Measurements from ENCODE around the gene FAM47E. TPM values are rescaled to one million over a fixed set of nuclear protein-coding genes. Genes with fewer than 3 reads are reported as not detected.

Gene FAM47E
- polyA plus RNA-seq, 1 donor from 2014 or later = not detected

DNA sequence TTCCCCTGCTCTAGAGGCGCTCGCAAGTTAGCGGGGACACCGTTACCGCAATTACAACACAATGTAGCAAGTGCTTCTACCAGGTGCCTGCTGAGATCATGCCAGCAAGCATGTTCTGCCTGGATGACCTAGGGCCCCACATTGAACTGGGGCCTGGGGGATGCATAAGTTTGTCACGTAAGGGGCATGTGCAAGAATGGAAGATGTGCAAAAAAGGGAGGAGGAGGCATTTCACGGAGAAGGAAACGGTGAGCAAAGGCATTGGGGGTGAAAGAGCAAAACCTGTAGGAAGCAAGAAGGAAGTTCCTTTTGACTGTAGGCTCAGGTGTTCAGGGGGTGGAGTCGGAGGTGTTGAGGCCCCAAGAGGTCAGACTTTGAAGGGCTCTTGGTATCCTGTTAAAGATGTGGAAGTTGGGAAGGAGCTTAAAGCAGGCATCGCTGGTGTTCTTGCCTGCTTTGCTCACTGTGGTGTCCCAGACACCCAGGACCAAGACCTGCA lies 37.3 kb upstream of the FAM47E start:
- H3K4me3 Mint-ChIP-seq = peak overlapping the region; percentile 85 to 98 (median 93)
- H3K36me3 Mint-ChIP-seq = no peaks in the 10 kb centered on the region
- H3K27me3 Mint-ChIP-seq = peaks cover 2% of the 10 kb centered on the region
- peaks cover 30 to 41% (median 34%) of the 10 kb centered on the region in 3 donors for H3K4me1 Mint-ChIP-seq
- peak overlapping the region; percentile 87 to 99 (median 98) for H3K27ac Mint-ChIP-seq
- no peaks in the 10 kb centered on the region for H3K9me3 Mint-ChIP-seq

DNA sequence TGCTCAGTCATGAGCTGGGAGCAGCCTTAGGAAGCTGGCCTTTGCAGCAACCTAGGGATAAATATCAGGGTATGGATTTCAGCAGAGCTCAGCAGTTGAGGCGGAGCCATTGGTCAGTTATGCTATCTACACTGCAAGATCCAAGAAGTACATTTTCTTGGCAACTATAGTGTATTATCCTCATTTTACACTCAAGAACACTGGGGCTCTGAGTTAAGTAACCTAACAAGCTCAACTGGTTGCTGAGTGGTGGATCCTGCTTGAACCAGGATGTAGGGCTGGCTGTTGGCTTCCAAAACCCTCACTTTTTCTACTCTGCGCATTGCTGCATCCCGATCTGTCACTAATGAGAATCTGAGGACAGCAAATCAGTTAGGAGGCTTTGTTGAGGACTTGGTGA lies 36.4 kb upstream of the FAM47E start:
- H3K4me1 Mint-ChIP-seq = peaks cover 30 to 36% (median 30%) of the 10 kb centered on the region in 3 donors
- H3K4me3 Mint-ChIP-seq = peak overlapping the region in 1 of 4 donors; percentile 85
- no peaks in the 10 kb centered on the region for H3K9me3 Mint-ChIP-seq
- H3K36me3 Mint-ChIP-seq = no peaks in the 10 kb centered on the region
- peaks cover 2% of the 10 kb centered on the region for H3K27me3 Mint-ChIP-seq
- no peak overlapping the region for H3K27ac Mint-ChIP-seq

- H3K4me1 Mint-ChIP-seq = peaks cover 21 to 25% (median 22%) of the 10 kb centered on the region in 3 donors
- H3K9me3 Mint-ChIP-seq = no peaks in the 10 kb centered on the region
- peaks cover 2% of the 10 kb centered on the region for H3K27me3 Mint-ChIP-seq
- peak overlapping the region; percentile 4 to 59 (median 52) for H3K27ac Mint-ChIP-seq
- H3K4me3 Mint-ChIP-seq = peak overlapping the region in 2 of 4 donors; percentile 32 to 59
- no peaks in the 10 kb centered on the region for H3K36me3 Mint-ChIP-seq
These were observed 35.0 kb upstream of the FAM47E start for GRCh38 chr4:76216524-76216923.

GRCh38 chr4:76216975-76217814 lies 34.3 kb upstream of the FAM47E start:
- no peaks in the 10 kb centered on the region for H3K36me3 Mint-ChIP-seq
- H3K27ac Mint-ChIP-seq = peak overlapping the region in 1 of 3 donors; percentile 4
- H3K4me3 Mint-ChIP-seq = peak overlapping the region in 2 of 4 donors; percentile 32 to 59
- no peaks in the 10 kb centered on the region for H3K9me3 Mint-ChIP-seq
- H3K27me3 Mint-ChIP-seq = peaks cover 2% of the 10 kb centered on the region
- H3K4me1 Mint-ChIP-seq = peaks cover 17 to 20% (median 17%) of the 10 kb centered on the region in 3 donors

DNA sequence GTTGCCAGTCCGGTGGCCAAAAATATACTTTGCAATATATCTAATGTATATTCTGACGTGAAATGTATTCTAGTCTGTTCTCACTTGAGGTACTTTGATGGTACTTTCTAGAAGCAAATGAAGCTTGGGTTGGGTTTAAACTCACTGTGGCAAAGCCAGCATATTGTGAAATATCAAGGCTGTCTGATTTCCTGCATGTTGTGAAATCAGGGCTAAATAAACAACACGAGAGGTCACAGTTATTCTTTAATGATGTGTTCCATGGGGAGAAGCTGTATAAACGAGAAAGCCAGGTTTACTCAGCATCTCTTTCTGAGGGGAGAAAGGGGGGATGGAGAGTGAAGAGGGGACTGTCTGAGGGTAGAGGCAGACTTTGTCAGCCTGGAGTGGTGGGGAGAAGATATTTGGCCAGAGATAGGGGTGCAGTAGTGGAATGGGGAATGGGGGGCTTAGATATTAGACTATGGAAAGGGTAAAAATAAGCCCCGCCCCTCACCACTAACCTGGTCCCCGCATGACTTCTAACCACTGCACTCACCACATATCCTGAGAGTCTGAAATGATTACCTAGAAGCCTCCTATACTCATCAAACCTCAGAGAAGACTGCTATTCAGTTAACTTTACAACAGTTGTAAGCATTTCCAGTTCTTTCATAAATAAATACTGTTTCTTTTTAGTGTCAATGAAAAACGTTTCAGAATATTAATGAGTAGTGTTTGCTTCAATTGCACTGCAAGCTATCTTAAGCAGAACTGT lies 32.0 kb upstream of the FAM47E start:
- H3K4me3 Mint-ChIP-seq = no peak overlapping the region
- no peaks in the 10 kb centered on the region for H3K36me3 Mint-ChIP-seq
- no peak overlapping the region for H3K27ac Mint-ChIP-seq
- peaks cover 4 to 7% (median 5%) of the 10 kb centered on the region in 3 donors for H3K4me1 Mint-ChIP-seq
- no peaks in the 10 kb centered on the region for H3K27me3 Mint-ChIP-seq
- H3K9me3 Mint-ChIP-seq = no peaks in the 10 kb centered on the region

GRCh38 chr4:76224171-76224570 lies 27.4 kb upstream of the FAM47E start:
- Mint-ChIP-seq H3K27ac (no peak overlapping the region), H3K9me3 (peaks cover 6 to 15% (median 6%) of the 10 kb centered on the region in 3 donors), H3K4me1 (no peaks in the 10 kb centered on the region), H3K27me3 (peaks cover 8% of the 10 kb centered on the region), H3K4me3 (no peak overlapping the region), H3K36me3 (peaks cover 6% of the 10 kb centered on the region)

- no peaks in the 10 kb centered on the region for H3K4me1 Mint-ChIP-seq
- H3K27me3 Mint-ChIP-seq = peaks cover 10% of the 10 kb centered on the region
- H3K27ac Mint-ChIP-seq = no peak overlapping the region
- peaks cover 8 to 20% (median 9%) of the 10 kb centered on the region in 3 donors for H3K9me3 Mint-ChIP-seq
- H3K4me3 Mint-ChIP-seq = no peak overlapping the region
- peaks cover 7% of the 10 kb centered on the region for H3K36me3 Mint-ChIP-seq
These were observed 25.1 kb upstream of the FAM47E start for GRCh38 chr4:76226418-76226817.

- peaks cover 8 to 19% (median 9%) of the 10 kb centered on the region in 3 donors for H3K9me3 Mint-ChIP-seq
- peaks cover 0 to 2% (median 0%) of the 10 kb centered on the region in 3 donors for H3K4me1 Mint-ChIP-seq
- H3K27me3 Mint-ChIP-seq = peaks cover 10% of the 10 kb centered on the region
- H3K27ac Mint-ChIP-seq = no peak overlapping the region
- peaks cover 6% of the 10 kb centered on the region for H3K36me3 Mint-ChIP-seq
- H3K4me3 Mint-ChIP-seq = no peak overlapping the region
These were observed 18.8 kb upstream of the FAM47E start for GRCh38 chr4:76232681-76233080.

DNA sequence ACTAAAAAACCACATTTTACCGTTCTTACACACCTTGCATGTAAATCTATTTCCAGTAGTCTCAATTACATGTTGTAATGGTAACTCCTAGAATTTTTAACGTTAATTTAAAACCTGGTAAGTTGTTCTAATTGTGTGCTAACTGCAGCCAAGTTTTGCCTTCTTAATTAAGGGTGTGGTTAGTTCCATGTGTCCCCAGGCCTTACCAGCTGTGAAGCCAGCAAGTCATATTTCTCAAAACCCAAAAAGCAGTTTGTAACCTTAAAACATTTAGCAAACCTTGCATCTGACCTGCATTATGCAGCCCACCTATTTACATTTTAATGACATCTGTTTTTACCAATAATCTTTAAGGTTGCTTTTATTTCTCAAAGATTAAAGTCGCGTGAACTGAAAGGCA lies 18.4 kb upstream of the FAM47E start:
- no peak overlapping the region for H3K4me3 Mint-ChIP-seq

DNA sequence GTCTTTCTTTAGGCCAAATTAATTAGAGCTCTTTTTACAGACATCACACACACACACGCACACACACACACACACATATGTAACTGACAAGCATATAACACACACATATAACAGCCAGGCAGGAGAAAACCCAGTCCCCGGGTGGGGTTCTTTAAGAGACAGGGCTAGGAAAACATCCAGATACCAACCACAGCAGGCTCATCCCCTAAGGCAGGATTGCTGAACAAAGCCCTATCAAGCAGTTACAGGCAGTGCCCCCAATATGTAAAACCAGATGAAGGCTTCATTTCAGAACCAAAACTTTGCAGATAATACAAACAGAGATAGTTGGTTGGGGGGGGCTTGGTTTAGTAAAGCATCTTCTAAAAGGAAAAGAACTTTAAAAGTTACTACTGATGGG lies 18.0 kb upstream of the FAM47E start:
- no peak overlapping the region for H3K27ac Mint-ChIP-seq
- H3K4me3 Mint-ChIP-seq = no peak overlapping the region
- H3K4me1 Mint-ChIP-seq = peaks cover 0 to 2% (median 0%) of the 10 kb centered on the region in 3 donors
- peaks cover 8 to 15% (median 9%) of the 10 kb centered on the region in 3 donors for H3K9me3 Mint-ChIP-seq
- H3K27me3 Mint-ChIP-seq = peaks cover 7% of the 10 kb centered on the region
- H3K36me3 Mint-ChIP-seq = peaks cover 5% of the 10 kb centered on the region

More for the DNA sequence above, 18.4 kb upstream of the FAM47E start:
- Mint-ChIP-seq H3K27me3 (peaks cover 7% of the 10 kb centered on the region), H3K4me1 (peaks cover 0 to 2% (median 0%) of the 10 kb centered on the region in 3 donors), H3K9me3 (peaks cover 8 to 16% (median 9%) of the 10 kb centered on the region in 3 donors), H3K27ac (no peak overlapping the region), H3K36me3 (peaks cover 5% of the 10 kb centered on the region)

- no peak overlapping the region for H3K4me3 Mint-ChIP-seq
- peaks cover 0 to 2% (median 0%) of the 10 kb centered on the region in 3 donors for H3K4me1 Mint-ChIP-seq
- H3K27ac Mint-ChIP-seq = no peak overlapping the region
- H3K9me3 Mint-ChIP-seq = peaks cover 3 to 9% (median 4%) of the 10 kb centered on the region in 3 donors
- H3K27me3 Mint-ChIP-seq = peaks cover 5% of the 10 kb centered on the region
- peaks cover 5% of the 10 kb centered on the region for H3K36me3 Mint-ChIP-seq
These were observed 17.4 kb upstream of the FAM47E start for GRCh38 chr4:76233967-76234678.

DNA sequence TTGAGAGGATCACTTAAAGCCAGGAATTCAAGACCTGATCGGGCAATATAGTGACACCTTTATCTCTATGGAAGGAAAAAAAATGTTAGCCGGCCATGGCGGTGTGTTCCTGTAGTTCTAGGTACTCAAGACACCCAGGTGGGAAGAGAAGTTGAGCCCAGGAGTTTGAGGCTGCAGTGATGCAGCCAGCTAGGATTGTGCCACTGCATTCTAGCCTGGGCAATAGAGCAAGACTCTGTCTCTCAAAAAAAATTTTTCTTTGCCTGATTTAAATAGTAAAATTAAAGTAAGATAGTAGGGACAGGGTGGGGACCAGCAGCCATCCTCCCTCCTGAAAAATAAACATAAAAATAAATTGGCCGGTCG lies 16.9 kb upstream of the FAM47E start:
- Mint-ChIP-seq H3K4me1 (peaks cover 0 to 2% (median 0%) of the 10 kb centered on the region in 3 donors), H3K27me3 (peaks cover 6% of the 10 kb centered on the region), H3K4me3 (peak overlapping the region in 1 of 4 donors; percentile 17), H3K36me3 (peaks cover 4% of the 10 kb centered on the region), H3K9me3 (peaks cover under 1 to 7% (median under 1%) of the 10 kb centered on the region in 3 donors), H3K27ac (no peak overlapping the region)

DNA sequence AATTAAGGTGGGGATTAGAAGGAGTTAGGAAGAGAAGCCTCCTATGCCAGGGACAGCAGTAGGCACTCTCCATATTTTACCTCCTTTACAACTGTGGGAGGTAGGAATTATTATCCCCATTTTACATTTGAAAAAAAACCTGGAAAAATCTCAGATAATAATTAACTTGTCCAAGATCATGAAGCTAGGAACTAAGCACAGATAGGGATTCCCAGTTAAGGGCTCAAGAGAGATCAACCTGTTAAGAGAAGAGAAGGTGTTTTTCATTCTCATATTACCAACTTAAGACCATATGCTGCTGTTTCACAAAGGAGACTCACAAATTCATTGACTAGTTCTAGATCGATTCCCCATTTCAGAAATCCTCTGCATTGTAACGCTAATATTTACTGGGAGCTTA lies 16.1 kb upstream of the FAM47E start:
- peaks cover 0 to 14% (median 7%) of the 10 kb centered on the region in 3 donors for H3K9me3 Mint-ChIP-seq
- H3K27me3 Mint-ChIP-seq = peaks cover 8% of the 10 kb centered on the region
- no peak overlapping the region for H3K4me3 Mint-ChIP-seq
- H3K4me1 Mint-ChIP-seq = peaks cover 0 to 2% (median 0%) of the 10 kb centered on the region in 3 donors
- H3K36me3 Mint-ChIP-seq = peaks cover 3% of the 10 kb centered on the region
- no peak overlapping the region for H3K27ac Mint-ChIP-seq

- no peak overlapping the region for H3K4me3 Mint-ChIP-seq
- peaks cover 2 to 19% (median 8%) of the 10 kb centered on the region in 3 donors for H3K9me3 Mint-ChIP-seq
- no peak overlapping the region for H3K27ac Mint-ChIP-seq
- peaks cover 8% of the 10 kb centered on the region for H3K27me3 Mint-ChIP-seq
- H3K36me3 Mint-ChIP-seq = peaks cover 3% of the 10 kb centered on the region
- H3K4me1 Mint-ChIP-seq = peaks cover 0 to 2% (median 0%) of the 10 kb centered on the region in 3 donors
These were observed 15.6 kb upstream of the FAM47E start for GRCh38 chr4:76235915-76236314.

All from IgD-negative memory B cell (primary cell).